Body of pancreas (tissue), 4 donors: ENCODE results near the gene CYTH1.

Experiments used
- CTCF ChIP-seq, 7 experiments: fragments of 450-650 bp in 4 of 7; fragments of 200-600 bp in 3 of 7; sonication (generic) in 3 of 7; IDR thresholded peaks; one replicate each; pipeline ENCODE4 v1.5.1; 2016 to 2019; ENCODE audit warnings: antibody characterized with exemption in 7 of 7
- POLR2A ChIP-seq, 3 donors: fragments of 450-650 bp; IDR thresholded peaks; one replicate each; pipeline ENCODE4 v1.6.1; 2016; ENCODE audit warnings: antibody characterized with exemption in 3 of 3, mild to moderate bottlenecking in 2 of 3

- TF ChIP-seq POLR2A (IDR thresholded peaks at IDR 0.05) (no peak), CTCF (IDR thresholded peaks at IDR 0.05) (no peak)
These were observed 107.9 kb downstream of the CYTH1 start for GRCh38 chr17:78674156-78674555.
